Gastroesophageal sphincter (tissue), 3 donors: ENCODE results near the gene PSAPL1.

Experiments
- EP300 ChIP-seq: sonication (generic); formaldehyde crosslinking; IDR thresholded peaks from one replicate; pipeline ENCODE4 v1.6.1; 2017; ENCODE audit warnings: antibody characterized with exemption, mild to moderate bottlenecking
- POLR2A ChIP-seq, 2 donors: fragments of 450-650 bp; IDR thresholded peaks; one replicate each; pipeline ENCODE4 v1.6.1; 2017; ENCODE audit warnings: antibody characterized with exemption in 2 of 2, mild to moderate bottlenecking in 2 of 2, moderate library complexity in 1 of 2
- POLR2AphosphoS5 ChIP-seq: sonication (generic); formaldehyde crosslinking; IDR thresholded peaks from one replicate; pipeline ENCODE4 v1.6.1; 2017; ENCODE audit warnings: antibody characterized with exemption
- TF ChIP-seq, protein P1 (sequence below), 4 experiments: fragments of 200-600 bp in 2 of 4; fragments of 450-650 bp in 2 of 4; sonication (generic) in 1 of 4; IDR thresholded peaks; one replicate each; pipeline ENCODE4 v1.5.1; 2017 to 2019; ENCODE audit warnings: antibody characterized with exemption in 4 of 4, mild to moderate bottlenecking in 2 of 4, moderate library complexity in 2 of 4

DNA sequence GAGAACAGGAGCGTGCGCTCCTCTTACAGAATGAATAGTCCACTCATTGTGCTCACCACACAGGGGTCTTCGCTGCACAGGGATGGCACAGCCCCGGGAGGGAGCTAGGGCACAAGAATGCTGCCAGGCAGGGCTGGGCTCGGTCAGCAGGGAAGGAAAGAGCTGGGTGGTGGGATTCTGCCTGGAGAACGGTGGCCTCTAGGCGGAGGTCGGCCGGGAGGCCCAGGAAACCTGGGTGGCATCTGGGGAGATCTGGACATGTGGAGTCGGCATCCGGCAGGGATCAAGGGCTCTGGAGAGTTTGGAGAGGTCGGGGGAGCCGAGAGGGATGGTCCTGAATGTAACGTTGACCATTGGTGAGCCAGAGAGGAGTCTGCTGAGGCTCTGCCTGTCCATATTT is 46.5 kb upstream of the PSAPL1 start:
- TF ChIP-seq, protein P1, sequence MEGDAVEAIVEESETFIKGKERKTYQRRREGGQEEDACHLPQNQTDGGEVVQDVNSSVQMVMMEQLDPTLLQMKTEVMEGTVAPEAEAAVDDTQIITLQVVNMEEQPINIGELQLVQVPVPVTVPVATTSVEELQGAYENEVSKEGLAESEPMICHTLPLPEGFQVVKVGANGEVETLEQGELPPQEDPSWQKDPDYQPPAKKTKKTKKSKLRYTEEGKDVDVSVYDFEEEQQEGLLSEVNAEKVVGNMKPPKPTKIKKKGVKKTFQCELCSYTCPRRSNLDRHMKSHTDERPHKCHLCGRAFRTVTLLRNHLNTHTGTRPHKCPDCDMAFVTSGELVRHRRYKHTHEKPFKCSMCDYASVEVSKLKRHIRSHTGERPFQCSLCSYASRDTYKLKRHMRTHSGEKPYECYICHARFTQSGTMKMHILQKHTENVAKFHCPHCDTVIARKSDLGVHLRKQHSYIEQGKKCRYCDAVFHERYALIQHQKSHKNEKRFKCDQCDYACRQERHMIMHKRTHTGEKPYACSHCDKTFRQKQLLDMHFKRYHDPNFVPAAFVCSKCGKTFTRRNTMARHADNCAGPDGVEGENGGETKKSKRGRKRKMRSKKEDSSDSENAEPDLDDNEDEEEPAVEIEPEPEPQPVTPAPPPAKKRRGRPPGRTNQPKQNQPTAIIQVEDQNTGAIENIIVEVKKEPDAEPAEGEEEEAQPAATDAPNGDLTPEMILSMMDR (IDR thresholded peaks at IDR 0.05), result no peak
- no peak for TF ChIP-seq POLR2A (IDR thresholded peaks at IDR 0.05)
- TF ChIP-seq POLR2AphosphoS5, result no peak
- TF ChIP-seq EP300, result no peak
